DMS79 (cell line): ENCODE results near the gene PRMT1.
A peak's percentile ranks its signal among the peaks of the same experiment; 100 is the strongest.

Experiments used
- DNase-seq: peaks from one replicate; lab custom pipeline; 2025; lab: John Stamatoyannopoulos, UW

Gene PRMT1

DNA sequence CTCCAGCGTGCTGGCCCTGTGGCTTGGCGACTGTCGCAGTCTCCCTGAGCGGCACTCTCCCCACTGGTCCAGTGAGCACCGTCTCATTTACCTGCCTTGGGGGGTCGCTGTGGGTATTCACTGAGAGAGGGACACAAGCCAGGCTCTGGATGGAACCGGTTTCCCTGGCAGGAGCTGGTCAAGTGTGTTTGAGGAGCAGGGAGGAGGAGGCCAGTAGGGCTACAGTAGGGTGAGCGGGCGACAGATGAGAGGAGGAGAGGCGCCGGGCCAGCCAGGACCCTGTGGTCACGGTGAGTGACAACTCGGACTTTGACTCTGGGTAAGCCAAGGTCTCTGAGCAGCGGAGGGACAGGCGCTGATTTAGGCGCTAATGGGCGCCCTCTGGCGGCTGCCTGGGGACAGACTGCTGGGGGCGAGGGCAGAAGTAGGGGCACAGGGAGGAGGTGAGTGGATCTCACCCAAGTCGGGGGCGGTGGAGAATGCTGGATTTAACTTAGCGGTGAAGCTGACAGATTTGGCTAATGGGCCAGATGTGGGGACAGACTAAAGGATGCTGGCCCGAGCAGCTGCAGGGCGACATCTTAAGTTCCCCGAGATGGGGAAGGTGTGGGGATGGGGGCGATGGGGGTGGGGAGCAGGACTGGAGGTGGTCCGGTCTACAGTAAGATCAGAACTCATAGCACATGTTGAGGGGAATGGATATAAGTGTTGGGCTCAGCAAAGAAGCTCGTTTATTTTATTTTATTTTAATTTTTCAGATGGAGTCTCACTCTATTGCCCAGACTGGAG is 4.7 kb upstream of the PRMT1 start:
- peak; percentile 71 for DNase-seq

DNA sequence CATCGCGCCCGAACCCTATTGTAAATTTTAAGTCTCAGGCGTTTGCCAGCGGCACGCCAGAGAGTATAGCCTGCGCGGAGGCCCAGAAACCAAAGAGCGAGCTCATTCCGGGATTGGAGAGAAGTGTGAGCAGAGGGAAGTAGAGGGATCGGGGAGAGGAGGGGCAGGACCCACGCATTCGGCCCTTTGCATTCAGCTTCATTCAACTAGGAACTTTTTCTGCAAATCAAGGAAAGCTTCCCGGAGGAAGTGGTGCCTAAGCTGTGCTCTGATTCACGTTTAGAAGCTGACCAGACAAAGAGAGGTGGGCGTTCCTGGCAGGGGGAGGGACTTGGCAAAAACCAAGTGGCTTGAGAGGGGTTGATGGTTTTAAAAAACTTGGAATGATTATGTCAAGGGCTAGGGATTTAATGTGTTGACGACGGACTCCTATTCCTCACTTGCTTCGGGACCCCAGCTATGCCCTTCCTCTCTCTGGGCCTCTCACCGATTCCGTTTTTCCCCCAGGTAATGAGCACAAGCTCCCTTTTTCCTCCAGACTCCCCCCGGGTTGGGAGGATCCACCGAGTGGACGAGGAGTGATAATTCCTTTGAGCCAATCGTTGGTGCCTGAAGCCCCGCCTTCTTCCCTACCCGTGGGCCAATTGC is 811 bp upstream of the PRMT1 start:
- DNase-seq: peak; percentile 61

DNA sequence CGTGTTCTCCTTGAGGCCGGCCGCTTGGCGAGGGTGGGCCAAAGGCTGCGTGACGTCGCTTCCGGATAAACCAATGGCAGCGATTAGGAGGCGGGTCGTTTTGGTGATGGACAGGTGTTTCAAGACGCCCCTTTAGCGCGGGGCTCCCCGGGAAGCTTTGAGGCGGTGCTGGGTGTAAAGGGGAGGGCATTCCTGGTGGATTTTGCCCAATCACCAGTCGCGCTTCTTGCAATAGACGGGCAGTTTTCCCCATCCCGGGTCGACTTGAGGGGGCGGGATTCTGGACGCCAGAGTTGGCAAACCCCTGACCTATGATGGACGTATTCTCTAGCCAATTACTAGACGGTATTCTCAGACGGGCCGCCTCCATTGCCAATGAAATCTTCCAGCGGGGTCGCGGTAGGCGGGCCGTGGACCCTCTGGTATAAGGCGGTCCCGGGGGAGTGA is 264 bp upstream of the PRMT1 start:
- DNase-seq: peak; percentile 100

DNA sequence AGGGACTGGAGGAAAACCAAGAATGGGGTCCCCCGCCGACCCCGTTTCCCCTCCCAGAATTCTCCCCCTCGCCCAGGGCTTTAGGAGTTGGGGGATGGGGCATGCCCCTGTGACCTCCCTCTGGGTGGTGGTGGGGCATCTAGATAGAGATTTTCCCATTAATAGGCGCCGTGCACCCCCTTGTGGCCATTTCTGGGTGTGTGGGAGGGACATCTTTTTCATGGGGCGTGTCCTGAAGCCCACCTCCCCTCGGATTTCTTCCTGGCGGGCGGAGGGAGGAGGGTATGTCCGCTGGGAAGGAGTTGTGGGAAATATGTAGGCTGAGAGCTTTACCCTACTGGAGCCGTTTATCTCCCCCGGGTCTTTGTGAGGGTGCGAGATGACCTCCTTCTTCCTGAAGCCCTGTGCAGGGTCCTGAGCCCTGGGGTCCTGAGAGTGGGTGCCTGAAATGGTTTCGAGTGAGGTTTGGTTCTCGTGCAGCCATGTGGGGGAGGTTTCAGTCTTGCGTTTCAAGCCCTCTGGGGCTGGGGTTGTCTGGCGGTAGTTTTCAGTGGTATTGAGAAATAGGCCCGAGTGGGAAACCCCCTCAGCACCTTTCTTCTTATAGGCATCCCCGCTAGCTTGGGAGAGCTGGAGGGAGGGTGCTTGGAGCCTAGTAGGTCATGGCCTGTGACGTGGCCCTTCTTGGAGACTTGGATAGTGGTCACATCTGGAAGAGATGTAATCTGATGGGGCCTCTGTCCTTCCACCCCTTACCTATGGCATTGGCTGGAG is 1.0 kb downstream of the PRMT1 start:
- DNase-seq: peak; percentile 56

DNA sequence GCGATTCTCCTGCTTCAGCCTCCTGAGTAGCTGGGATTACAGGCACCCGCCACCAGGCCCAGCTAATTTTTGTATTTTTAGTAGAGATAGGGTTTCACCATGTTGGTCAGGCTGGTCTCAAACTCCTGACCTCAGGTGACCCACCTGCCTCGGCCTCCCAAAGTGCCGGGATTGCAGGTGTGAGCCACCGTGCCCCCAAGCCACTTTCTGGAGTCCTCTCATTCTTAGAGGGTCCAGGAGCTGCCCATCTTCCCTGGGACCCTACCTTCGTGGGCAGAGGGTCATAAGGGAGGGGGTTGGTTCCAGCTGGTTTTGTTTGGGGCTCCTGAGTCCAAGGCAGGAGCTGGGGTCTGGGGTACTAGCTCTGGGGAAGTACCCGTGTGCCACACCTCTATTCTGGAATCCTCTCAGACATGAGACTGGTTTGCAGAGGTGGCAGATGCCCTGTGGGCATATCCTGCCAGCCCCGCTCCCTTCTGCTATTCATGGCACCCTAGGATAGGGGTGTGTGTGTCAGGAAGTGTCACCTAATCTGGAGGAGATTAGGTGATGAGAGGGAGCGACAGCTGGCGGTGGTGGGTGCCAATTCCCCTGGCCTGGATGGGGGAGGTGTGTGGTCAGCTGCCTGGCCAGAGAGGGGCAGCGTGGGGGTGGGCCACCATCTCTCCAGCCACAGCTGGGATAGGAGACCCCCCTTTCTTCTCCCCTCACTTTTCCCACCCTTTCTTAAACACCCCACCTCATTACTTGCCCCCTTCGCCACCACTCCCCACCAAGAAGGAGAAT is 2.1 kb downstream of the PRMT1 start:
- no peak for DNase-seq

DNA sequence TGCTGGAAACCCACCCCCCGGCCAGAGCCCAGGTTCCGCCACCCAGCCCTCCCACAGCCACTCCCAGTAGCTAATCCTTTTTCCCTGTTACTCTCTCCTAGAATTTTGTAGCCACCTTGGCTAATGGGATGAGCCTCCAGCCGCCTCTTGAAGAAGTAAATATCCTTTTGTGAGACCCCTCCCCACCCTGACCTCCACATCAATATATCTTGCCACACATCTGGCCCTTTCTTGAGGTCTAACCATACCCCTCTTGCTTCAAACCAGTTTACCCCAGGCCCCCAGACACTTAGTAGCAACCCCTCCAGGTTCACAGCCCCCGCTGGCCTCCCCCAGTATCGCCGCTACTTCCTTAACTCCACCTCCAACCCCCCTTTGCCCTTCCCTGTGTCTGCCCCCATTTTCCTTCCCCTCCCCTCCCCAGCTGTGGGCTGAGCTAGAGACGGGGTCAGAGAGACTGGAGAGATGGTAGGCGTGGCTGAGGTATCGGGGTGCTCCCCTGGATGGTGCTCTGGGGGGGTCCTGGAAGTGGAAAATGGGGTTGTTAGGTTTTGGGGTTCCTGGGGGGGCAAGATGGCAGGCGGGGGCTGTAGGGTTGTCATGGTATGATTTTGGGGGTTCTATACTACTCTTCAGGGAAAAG is 2.8 kb downstream of the PRMT1 start:
- DNase-seq: no peak

DNA sequence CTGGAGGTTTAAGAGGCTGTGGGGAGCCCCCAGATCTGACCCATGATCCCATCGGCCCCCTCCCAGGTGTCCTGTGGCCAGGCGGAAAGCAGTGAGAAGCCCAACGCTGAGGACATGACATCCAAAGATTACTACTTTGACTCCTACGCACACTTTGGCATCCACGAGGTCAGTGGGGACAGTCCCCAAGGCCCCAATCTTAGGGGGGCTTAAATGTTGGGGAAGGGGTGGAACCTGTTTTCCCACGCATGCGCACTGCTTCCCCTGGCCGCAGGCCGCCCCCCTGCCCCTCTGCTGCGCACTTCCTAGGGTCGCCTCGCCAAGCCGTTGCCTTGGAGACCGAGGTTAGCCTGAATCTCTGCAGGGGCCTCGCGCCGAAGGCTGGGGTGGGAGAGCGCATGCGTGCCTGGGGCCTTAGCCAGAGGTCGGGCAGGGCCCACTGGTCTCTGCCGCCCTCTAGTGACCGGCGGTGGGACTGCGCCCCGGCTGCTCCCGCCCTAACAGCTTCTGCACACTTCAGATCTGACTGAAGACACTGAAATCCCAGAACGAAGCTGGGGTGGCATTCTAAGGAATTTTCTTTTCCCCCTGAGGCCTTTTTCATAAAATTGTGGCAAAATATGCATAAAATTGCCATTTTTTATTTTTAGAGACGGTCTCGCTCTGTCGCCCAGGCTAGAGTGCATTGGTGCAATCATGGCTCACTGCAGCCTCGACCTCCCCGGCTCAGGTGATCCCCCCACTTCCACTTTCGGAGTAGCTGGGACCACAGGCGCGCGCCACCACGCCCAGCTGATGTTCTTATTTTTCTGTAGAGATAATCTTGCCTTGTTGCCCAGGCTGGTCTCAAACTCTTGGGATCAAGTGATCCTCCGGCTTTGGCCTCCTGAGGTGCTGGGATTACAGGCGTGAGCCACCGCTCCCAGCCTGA is 3.6 kb downstream of the PRMT1 start:
- peak; percentile 71 for DNase-seq

DNA sequence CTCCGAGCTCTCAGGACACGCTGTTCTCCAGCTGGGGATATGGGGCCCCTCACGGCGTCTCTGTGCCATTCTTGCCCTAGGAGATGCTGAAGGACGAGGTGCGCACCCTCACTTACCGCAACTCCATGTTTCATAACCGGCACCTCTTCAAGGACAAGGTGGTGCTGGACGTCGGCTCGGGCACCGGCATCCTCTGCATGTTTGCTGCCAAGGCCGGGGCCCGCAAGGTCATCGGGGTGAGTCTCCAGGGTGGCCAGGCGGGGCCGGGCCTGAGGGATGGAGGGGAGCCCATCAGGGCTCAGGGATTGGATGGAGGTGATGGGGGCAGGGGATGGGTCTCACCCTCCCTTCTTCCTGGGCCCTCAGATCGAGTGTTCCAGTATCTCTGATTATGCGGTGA is 4.8 kb downstream of the PRMT1 start:
- DNase-seq: no peak

DNA sequence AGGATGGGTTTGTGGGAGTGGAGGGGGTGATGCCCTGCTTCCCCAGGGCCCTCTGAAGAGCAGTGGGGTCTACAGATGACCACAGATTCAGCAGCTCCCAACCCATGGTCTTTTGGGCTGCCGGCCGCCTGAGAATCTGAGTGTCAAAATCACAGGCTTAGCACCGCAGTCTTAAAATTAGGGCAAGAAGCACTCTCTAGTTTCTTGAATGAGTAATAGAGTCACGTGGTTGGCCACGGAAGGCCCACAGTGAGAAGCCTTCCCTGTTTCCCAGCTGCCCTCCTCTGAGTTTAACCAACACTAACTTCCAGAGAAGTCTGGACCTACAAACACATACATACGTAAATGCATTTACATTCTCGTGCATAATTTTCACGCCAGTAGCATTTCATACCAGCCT is 5.2 kb downstream of the PRMT1 start:
- no peak for DNase-seq

DNA sequence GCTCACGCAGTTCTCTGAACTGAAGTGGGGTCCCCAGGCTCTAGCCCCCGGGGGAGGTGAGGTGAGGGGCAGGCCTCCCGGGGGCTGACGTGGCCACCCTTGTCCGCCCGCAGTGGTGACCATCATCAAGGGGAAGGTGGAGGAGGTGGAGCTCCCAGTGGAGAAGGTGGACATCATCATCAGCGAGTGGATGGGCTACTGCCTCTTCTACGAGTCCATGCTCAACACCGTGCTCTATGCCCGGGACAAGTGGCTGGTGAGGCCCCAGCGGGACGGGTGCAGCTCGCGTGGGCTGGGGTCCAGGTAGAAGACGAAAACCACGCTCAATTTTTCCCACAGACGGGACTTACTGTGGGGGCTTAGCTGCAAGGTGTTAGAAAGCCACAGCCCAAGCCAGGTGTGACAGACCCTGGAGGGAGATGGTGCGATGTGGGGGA is 6.8 kb downstream of the PRMT1 start:
- DNase-seq: no peak

DNA sequence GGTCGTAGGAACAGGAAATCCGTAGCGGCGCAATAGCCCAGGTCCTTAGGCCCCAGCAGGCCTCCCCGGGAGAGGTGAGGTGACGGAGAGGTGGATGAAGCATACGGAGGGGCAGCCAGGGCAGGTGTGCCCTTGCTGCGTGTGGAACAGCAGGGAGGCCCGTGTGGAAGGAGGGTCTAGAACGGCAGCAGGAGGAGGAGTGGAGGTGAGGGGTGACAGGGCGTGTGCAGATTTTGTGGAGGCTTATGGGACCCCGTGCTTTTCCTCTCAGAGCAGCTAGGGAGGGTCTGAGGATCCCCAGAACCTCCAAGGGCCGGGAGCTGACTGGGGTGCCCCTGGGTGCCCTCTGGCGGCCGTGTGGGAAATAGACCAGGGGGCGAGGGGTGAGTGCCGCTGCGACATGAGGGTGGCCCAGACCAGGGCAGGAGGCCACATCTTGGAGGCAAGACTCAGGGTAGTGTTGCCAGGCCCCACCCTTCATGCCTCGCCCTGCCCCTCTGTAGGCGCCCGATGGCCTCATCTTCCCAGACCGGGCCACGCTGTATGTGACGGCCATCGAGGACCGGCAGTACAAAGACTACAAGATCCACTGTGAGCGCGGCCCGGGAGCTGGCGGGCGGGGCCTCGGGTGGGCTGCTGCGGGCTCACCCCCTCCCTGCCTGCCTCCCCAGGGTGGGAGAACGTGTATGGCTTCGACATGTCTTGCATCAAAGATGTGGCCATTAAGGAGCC is 7.3 kb downstream of the PRMT1 start:
- no peak for DNase-seq

DNA sequence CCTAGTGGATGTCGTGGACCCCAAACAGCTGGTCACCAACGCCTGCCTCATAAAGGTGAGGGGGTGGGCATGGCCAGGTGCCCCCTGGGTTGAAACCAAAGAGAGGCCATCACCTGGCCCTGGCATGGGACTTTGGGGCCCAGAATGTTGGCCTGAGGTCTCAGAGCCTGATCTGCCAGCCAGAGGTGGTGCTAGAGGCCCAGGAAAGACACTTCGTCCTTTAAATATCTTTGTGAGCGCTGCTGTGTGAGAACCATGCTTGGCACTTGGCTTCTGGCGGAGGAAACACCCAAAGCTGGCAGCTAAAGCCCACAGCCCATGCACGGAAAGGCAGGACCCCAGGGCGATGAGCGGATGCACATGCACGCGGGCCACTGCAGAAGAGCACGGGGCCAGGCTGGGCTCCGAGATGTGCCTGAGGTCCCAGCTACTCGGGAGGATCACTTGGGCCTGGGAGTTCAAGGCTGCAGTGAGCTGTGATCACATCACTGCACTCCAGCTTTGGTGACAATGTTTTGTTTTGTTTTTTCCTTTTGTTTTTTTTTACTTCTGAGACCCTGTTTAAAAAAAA is 8.0 kb downstream of the PRMT1 start:
- no peak for DNase-seq

DNA sequence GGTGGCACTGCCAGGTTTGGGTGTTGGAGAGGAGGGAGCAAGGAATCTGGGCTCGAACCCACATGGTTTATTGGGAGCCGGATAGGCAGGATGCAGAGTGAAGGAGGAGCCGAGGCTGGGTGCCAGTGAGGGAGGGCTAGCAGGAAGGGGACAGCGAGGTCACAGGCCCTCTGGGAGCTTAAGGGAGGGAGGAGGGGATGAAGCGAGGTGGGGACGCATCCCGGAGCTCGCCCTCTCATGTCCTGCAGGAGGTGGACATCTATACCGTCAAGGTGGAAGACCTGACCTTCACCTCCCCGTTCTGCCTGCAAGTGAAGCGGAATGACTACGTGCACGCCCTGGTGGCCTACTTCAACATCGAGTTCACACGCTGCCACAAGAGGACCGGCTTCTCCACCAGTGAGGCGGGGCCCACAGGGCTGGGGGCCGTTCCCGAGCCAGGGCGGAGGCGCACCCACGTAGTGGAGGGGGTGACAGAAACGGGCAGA is 8.8 kb downstream of the PRMT1 start:
- no peak for DNase-seq

DNA sequence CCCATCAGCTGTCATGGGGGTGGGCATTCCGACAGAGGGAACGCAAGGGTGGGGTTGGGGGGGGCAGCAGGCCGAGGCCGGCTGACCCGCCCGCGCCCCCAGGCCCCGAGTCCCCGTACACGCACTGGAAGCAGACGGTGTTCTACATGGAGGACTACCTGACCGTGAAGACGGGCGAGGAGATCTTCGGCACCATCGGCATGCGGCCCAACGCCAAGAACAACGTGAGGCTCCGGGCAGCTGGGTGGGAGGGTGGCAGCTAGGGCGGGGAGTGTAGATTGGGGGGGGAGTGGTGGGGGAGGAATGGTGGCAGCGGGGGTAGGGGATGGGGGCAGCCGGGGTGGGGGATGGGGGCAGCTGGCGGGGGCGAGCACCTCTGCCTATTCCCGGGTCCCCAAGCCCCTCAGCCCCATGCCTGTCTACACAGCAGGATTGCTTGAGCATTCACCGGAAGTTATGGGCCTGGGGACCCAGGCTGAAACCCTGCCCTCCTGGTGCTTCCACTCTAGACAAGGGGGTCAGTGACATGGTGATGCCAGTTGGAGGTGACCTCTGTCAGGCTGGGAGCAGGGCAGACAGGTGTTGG is 9.5 kb downstream of the PRMT1 start:
- DNase-seq: no peak

DNA sequence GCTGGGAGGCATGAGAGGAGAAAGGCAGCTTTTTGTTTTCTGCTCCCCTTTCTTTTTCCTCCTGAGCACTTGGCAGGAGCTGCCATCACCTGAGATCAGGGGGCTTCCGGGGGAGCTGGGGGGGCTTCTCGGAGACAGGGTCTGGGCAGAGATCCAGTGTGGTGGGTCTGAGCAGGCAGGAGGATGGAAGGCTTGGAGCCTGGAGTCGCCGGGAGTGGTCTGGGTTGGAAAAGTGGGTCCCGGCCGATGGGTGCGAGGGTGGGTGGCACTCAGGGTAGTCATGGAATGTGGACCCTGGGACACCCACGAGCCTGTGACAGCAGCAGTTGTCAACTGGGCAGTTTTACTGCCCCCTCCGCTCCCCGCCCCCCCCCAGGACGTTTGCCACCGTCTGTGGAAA is 10.1 kb downstream of the PRMT1 start:
- DNase-seq: no peak

DNA sequence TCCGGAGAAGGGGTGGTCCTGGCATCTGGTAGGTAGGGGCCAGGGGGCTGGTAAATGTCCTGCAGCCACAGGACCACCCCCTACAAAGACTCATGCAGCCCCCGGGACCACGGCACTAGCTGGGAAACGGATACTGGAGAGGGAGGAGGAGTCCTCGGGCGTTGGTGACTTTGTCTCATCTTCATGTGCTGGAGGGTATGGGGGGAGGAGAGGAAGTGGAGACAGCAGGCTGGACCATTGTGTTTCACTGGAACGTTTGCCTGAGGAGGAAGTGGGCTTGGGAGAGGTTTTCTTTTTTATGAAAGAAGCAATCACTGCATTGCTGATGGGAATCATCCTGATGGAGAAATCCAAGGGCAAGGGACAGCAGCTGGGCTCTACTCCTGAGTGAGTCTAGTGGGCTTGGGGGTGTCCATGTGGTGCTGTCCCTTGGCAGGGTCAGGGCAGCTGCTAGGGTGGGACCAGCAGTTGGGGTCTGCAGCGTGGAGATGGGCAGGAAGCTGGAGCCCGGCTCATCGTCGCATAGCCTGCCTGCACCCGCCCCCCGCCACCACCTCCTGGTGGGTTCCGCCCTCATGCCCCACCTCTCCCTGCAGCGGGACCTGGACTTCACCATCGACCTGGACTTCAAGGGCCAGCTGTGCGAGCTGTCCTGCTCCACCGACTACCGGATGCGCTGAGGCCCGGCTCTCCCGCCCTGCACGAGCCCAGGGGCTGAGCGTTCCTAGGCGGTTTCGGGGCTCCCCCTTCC is 10.7 kb downstream of the PRMT1 start:
- DNase-seq: no peak

DNA sequence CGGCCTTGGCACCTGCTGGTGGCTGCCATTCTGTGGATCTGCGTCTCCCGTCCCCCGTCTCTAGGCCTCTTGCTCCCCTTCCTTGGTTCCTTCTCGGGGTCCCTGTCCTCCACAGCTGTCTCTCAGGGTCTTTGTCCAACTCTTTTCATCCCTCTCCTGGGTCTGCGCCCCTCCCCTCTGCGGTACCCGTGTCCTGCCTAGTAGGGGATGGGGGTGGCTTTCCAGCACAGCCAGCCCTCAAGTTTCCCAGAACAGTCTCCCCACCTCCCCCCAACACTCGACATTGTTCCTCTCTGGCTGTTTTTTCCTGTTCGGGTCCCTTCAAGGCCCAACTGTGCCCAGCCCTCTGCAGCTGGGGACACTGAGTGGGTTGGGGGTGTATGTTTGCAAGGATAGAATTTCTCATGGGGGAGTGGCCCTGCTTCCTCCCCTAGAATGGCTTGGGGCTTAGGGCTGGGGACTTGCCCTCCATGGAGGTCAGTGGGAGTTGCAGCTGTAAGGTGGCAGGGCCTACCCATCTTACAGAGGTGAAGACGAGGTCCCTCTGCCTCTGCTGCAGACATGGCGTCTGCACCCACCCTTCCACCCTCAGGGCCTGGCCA is 11.6 kb downstream of the PRMT1 start:
- no peak for DNase-seq
